Peyer's patch (tissue), 4 donors: ENCODE results near the gene BLCAP.

Experiments used
- POLR2A ChIP-seq, 2 donors: fragments of 450-650 bp; IDR thresholded peaks; one replicate each; pipeline ENCODE4 v1.5.1; 2017; ENCODE audit warnings: antibody characterized with exemption in 2 of 2, mild to moderate bottlenecking in 2 of 2, moderate library complexity in 2 of 2
- TF ChIP-seq, protein P1 (sequence below), 6 experiments: fragments of 450-650 bp in 4 of 6; fragments of 200-600 bp in 2 of 6; sonication (generic) in 1 of 6; IDR thresholded peaks; one replicate each; pipeline ENCODE4 v1.5.1; 2017 to 2019; ENCODE audit warnings: antibody characterized with exemption in 6 of 6, mild to moderate bottlenecking in 3 of 6, moderate library complexity in 1 of 6

DNA sequence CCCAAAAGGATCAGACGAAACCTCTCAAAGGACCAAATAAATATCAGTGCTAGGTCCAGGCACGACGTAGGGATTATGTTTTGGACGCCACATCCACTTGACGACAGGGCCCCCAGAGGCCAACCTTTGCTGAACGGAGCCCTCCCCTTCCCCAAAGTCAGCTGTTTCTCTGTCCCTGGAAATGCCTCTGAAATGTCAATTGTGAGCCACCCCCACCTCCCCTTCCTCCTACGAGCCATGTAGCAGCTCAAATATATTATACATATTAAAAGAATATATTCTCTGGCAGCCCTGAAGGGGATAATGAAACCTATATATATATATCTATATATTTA is 39.6 kb upstream of the BLCAP start:
- TF ChIP-seq, protein P1, sequence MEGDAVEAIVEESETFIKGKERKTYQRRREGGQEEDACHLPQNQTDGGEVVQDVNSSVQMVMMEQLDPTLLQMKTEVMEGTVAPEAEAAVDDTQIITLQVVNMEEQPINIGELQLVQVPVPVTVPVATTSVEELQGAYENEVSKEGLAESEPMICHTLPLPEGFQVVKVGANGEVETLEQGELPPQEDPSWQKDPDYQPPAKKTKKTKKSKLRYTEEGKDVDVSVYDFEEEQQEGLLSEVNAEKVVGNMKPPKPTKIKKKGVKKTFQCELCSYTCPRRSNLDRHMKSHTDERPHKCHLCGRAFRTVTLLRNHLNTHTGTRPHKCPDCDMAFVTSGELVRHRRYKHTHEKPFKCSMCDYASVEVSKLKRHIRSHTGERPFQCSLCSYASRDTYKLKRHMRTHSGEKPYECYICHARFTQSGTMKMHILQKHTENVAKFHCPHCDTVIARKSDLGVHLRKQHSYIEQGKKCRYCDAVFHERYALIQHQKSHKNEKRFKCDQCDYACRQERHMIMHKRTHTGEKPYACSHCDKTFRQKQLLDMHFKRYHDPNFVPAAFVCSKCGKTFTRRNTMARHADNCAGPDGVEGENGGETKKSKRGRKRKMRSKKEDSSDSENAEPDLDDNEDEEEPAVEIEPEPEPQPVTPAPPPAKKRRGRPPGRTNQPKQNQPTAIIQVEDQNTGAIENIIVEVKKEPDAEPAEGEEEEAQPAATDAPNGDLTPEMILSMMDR (IDR thresholded peaks at IDR 0.05): no peak
- no peak for TF ChIP-seq POLR2A (IDR thresholded peaks at IDR 0.05)
